ENCODE measurements around the gene RNF130. TPM values are rescaled to one million over a fixed set of nuclear protein-coding genes. Genes with fewer than 3 reads are reported as not detected.

The RNF130 gene
- total RNA-seq, 1 donor from 2014 or later: 36.6 TPM

DNA sequence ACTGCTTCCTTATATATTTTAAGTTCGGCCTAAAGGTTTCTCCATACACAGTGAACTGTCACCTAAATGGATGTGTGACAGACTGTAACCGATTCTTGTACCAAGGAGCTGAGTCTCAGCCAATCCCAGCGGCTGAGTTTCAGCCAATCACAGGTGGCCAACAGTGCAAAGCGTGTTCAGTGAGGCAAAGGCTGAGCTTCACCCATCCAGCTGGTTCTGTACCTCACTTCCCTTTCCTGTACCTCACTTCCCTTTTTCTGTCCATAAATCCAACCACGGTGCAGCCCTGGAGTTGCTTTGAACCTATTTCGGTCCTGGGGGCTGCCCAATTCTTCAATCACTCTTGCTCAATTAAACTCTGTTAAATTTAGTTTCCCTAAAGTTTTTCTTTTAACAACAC lies 148.1 kb downstream of the RNF130 start:
- DNase-seq (ENCODE audit: low read depth): no peak
- TF ChIP-seq, protein P1, sequence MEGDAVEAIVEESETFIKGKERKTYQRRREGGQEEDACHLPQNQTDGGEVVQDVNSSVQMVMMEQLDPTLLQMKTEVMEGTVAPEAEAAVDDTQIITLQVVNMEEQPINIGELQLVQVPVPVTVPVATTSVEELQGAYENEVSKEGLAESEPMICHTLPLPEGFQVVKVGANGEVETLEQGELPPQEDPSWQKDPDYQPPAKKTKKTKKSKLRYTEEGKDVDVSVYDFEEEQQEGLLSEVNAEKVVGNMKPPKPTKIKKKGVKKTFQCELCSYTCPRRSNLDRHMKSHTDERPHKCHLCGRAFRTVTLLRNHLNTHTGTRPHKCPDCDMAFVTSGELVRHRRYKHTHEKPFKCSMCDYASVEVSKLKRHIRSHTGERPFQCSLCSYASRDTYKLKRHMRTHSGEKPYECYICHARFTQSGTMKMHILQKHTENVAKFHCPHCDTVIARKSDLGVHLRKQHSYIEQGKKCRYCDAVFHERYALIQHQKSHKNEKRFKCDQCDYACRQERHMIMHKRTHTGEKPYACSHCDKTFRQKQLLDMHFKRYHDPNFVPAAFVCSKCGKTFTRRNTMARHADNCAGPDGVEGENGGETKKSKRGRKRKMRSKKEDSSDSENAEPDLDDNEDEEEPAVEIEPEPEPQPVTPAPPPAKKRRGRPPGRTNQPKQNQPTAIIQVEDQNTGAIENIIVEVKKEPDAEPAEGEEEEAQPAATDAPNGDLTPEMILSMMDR (conservative IDR thresholded peaks at IDR 0.05; ENCODE audit: low read depth, low read length): no peak
- no peak overlapping the region for H3K4me3 ChIP-seq (ENCODE audit: low read depth, low read length)

DNA sequence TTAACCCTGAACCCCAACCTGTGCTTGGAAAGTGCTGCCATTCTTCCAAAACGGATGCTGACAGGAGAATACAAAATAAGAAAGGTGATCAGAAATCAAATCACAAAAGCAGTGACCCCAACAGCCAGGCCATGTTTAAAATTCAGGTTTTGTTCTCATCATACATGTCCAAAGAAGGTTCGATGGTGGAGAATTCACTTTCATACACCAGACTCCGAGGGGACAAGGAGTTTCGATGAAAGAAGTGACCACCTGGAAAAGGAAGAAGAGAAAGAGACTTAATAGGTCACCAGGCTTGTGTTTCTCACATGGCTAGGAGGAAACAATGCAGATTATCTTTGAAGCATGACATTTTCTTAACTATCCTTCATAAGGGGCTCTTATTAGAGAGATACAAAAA lies 151.4 kb downstream of the RNF130 start:
- TF ChIP-seq, protein P1 (conservative IDR thresholded peaks at IDR 0.05; ENCODE audit: low read depth, low read length): no peak
- no peak overlapping the region for H3K4me3 ChIP-seq (ENCODE audit: low read depth, low read length)
- DNase-seq (ENCODE audit: low read depth): no peak

DNA sequence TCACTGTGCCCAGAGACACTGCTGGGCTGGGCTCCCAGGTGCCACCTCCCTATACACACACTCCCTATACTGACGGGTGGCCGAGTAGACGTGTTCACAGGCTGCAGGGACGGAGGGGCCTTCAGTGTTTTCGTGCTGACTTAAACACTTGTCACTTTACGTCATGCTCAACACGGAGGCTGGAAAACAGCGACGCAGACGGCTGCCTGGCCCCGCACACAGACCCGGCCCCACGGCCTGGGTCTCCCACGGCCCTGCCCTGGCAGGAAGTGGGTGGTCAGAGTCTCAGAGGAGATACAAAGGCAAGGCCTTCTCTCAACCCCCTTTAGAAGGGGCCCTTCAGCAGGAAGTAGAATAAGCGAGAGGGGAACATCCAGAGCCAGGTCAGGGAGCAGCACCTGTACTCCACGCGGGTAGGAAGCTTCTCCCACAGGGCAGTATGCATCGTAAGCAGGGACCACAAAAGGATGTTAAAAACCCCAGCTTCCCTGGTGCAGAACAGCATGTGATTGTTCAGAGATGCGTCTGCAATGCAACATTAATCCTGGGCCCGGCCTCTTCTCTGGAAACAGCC lies 152.0 kb downstream of the RNF130 start:
- no peak overlapping the region for H3K4me3 ChIP-seq (ENCODE audit: low read depth, low read length)
- TF ChIP-seq, protein P1 (conservative IDR thresholded peaks at IDR 0.05; ENCODE audit: low read depth, low read length): no peak
- DNase-seq (ENCODE audit: low read depth): no peak

DNA sequence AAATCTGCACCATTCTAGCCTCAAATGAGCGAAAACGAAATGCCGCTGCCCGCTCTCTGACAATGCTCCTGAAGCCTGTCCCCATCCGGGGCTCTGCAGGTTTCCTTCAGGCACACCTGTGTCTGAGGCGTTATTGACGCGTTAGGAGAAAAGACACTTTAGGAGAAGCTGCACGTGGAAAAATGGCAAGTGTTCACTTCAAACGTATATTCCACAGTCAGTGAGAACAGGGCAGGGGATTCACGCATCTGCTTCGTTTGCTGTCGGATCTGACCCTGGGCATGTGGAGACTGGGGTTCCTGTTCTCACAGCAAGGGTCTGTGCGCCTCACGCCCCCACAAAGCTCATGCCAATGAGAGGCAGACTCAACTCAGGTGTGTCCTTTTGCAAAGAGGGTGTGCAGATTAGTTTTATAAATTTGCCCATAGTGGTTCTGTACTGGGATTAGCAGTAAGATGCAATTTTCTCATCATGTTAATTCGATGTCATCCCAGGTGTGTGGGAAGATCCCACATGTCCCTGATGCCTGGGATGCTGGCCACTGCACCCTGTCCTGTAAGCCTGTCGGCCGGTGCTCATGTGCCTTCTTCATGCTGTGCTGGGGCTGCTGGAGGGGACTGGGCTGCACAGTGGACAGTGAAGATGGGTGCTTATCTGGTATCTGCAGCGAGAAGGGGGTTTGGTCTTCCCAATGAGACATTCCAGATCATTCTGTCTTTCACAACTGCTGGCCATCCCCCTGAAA lies 152.6 kb downstream of the RNF130 start:
- TF ChIP-seq, protein P1 (conservative IDR thresholded peaks at IDR 0.05; ENCODE audit: low read depth, low read length): no peak
- no peak overlapping the region for H3K4me3 ChIP-seq (ENCODE audit: low read depth, low read length)
- no peak for DNase-seq (ENCODE audit: low read depth)

DNA sequence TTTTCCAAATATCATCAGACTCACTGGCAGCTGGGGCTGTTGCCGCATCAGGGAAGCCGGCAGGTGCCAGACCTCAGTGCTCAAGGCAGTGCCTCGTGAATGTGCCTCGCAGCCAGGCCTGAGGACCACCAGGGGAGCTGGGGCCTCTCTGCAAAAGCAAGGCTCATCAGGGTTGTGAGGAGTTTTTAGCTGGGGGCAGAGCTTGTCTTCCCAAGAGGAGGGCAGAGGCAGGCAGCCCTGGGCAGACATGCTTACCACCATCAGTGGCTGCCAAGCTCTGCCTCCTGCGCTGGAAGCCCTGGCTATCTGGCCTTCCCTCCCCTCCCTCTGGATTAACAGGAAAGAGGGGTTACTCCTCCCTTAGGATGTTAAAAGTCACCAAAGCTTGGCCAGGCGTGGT lies 155.0 kb downstream of the RNF130 start:
- DNase-seq (ENCODE audit: low read depth): no peak
- TF ChIP-seq, protein P1 (conservative IDR thresholded peaks at IDR 0.05; ENCODE audit: low read depth, low read length): no peak
- H3K4me3 ChIP-seq (ENCODE audit: low read depth, low read length): no peak overlapping the region

DNA sequence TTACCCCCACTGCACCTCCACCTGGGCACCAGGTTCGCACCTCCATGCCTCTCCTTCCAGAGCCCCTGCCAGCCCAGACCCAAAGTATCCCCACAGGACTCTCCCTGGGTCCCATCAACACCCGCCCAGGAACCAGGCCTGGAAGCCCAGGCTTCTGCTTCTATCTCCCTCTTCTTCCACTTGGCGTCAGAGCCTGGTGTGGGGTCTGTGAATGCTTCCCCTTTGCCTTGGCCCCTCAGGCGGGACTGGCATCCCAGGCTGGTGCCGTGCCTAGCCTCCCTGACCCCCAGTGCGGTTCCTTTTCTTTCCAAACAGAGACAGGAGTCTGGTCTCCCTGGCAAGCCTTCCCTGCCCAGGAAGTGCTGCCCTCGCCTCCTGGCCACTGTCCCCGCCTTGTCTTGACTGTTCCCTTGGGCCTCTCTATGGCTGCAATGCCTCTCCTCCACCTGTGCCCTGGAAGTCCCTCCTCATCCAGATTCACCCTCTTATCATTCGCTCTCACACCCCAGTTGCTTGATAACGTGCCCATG lies 156.1 kb downstream of the RNF130 start:
- TF ChIP-seq, protein P1 (conservative IDR thresholded peaks at IDR 0.05; ENCODE audit: low read depth, low read length): no peak

More for the DNA sequence above, 156.1 kb downstream of the RNF130 start:
- no peak overlapping the region for H3K4me3 ChIP-seq (ENCODE audit: low read depth, low read length)
- no peak for DNase-seq (ENCODE audit: low read depth)

Measured in epithelial cell of proximal tubule (primary cell).